Fibroblast of the conjunctiva (primary cell): ENCODE data around the gene BANP.
"Not testable (repeated sequence)": the region's sequence is repeated elsewhere in the genome, so short reads cannot be mapped to it uniquely, and the experiment has no call there.

ENCODE experiments used
- DNase-seq: peaks from one replicate; pipeline ENCODE4 v3.0.0-alpha.2; 2010; ENCODE audit warnings: low read depth

Gene BANP

GRCh38 chr16:88088611-88089010 lies 137.4 kb downstream of the BANP start:
- not testable (repeated sequence) for DNase-seq

- DNase-seq: not testable (repeated sequence)
Measured at GRCh38 chr16:88089071-88089470, 137.8 kb downstream of the BANP start.

GRCh38 chr16:88089632-88090376 lies 138.6 kb downstream of the BANP start:
- DNase-seq: peak; percentile 18

- not testable (repeated sequence) for DNase-seq
Measured at GRCh38 chr16:88090377-88091175, 139.3 kb downstream of the BANP start.

GRCh38 chr16:88091221-88091971 lies 140.2 kb downstream of the BANP start:
- not testable (repeated sequence) for DNase-seq

- DNase-seq: not testable (repeated sequence)
Measured at GRCh38 chr16:88091972-88092302, 140.7 kb downstream of the BANP start.

- not testable (repeated sequence) for DNase-seq
Measured at GRCh38 chr16:88092791-88093555, 141.7 kb downstream of the BANP start.

- not testable (repeated sequence) for DNase-seq
Measured at GRCh38 chr16:88093556-88094252, 142.5 kb downstream of the BANP start.

GRCh38 chr16:88094253-88094575 lies 143.0 kb downstream of the BANP start:
- DNase-seq: not testable (repeated sequence)

- DNase-seq: not testable (repeated sequence)
Measured at GRCh38 chr16:88094900-88095299, 143.7 kb downstream of the BANP start.

GRCh38 chr16:88096659-88097058 lies 145.4 kb downstream of the BANP start:
- not testable (repeated sequence) for DNase-seq

- peak; percentile 29 for DNase-seq
Measured at GRCh38 chr16:88098731-88099562, 147.7 kb downstream of the BANP start.

- no peak for DNase-seq
Measured at GRCh38 chr16:88099563-88099890, 148.3 kb downstream of the BANP start.

GRCh38 chr16:88099956-88100355 lies 148.7 kb downstream of the BANP start:
- not testable (repeated sequence) for DNase-seq

GRCh38 chr16:88100801-88101622 lies 149.8 kb downstream of the BANP start:
- DNase-seq: not testable (repeated sequence)

- DNase-seq: not testable (repeated sequence)
Measured at GRCh38 chr16:88101623-88102105, 150.4 kb downstream of the BANP start.

GRCh38 chr16:88102597-88102996 lies 151.4 kb downstream of the BANP start:
- no peak for DNase-seq

- no peak for DNase-seq
Measured at GRCh38 chr16:88103011-88103410, 151.8 kb downstream of the BANP start.

- no peak for DNase-seq
Measured at GRCh38 chr16:88103581-88104188, 152.5 kb downstream of the BANP start.
